ENCODE results near the gene UBTF.

GRCh38 chr17:44178133-44178532, 41.3 kb downstream of the UBTF start:
- TF ChIP-seq IRF1 (CRISPR knock-in tag; IDR thresholded peaks at IDR 0.05) (no peak), CREB1 (CRISPR knock-in tag; IDR thresholded peaks at IDR 0.05) (no peak), MYBL2 (CRISPR knock-in tag; IDR thresholded peaks at IDR 0.05) (no peak)
- TF ChIP-seq, protein P1, sequence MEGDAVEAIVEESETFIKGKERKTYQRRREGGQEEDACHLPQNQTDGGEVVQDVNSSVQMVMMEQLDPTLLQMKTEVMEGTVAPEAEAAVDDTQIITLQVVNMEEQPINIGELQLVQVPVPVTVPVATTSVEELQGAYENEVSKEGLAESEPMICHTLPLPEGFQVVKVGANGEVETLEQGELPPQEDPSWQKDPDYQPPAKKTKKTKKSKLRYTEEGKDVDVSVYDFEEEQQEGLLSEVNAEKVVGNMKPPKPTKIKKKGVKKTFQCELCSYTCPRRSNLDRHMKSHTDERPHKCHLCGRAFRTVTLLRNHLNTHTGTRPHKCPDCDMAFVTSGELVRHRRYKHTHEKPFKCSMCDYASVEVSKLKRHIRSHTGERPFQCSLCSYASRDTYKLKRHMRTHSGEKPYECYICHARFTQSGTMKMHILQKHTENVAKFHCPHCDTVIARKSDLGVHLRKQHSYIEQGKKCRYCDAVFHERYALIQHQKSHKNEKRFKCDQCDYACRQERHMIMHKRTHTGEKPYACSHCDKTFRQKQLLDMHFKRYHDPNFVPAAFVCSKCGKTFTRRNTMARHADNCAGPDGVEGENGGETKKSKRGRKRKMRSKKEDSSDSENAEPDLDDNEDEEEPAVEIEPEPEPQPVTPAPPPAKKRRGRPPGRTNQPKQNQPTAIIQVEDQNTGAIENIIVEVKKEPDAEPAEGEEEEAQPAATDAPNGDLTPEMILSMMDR (IDR thresholded peaks at IDR 0.05) = no peak
